RKO (cell line): ENCODE data around the gene PROK1.

Experiments used
- DNase-seq: peaks from one replicate; pipeline ENCODE4 v3.0.0-alpha.2; 2016; ENCODE audit warnings: low spot score

PROK1 gene

DNA sequence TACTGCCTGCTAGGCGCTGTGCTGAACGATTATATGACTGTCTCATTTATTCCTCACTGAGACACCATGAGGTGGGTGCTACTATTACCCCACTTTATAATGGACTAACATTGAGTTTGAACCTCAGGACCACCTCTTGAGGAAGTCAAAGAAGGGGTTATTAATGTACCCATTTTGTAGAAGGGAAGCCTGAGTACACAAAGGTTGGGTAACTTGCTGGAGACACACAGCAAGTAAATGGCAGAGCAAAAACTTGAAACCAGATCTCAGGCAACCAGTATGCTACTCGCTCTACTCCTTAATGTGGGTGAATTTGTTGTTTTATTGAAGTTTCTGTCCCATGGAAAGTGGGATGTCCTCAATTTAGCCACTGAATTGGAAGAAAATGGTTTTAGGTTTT lies 37.9 kb downstream of the PROK1 start:
- DNase-seq: no peak

GRCh38 chr1:110489406-110489805 lies 38.5 kb downstream of the PROK1 start:
- DNase-seq: no peak

DNA sequence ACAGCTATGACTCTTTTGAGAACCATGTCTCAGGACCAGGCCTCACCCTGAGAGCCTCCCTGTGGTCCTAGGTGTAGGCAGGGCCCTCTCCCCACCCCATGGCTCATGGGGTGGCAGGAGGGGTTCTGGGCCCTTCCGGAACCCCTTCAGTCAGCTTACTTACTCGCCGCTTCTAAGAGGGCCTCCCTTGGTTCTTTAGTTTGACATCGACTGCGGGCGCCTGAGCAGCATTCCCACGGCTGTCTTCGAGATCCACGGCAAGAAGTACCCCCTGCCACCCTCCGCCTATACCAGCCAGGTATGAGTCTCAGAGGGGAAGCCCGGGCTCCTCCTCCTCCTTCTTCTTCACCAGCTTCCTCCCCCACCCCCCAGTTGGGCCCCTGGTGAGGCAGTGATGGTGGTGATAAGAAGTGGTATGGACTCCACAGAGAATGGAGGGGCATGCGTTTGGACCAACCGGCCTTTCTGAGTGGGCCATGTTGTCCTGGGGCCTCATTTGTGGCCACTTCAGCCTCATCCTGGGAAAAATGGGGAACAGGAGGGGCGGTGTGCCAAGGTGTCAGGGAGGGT lies 39.1 kb downstream of the PROK1 start:
- no peak for DNase-seq

- no peak for DNase-seq
Measured at GRCh38 chr1:110490791-110491451, 40.0 kb downstream of the PROK1 start.

DNA sequence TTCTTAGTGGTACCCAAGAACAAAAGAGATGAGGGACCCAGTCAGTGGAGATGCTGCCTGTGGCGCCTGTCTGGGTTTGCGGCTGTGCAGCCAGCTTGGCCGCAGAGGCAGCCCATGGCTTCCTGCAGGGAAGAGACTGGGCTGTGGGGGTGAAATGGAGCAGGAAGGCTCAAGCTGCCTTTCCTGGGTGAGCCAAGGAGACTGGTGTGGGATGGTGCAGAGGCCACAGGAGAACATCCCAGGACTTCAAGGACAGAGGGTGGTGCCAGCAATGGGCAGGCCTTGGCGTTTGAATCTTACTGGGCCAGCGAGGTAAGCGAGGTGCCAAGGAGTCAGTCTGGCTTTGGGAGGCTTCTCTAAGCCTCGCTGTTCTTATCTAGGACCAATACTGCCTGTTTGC lies 41.6 kb downstream of the PROK1 start:
- no peak for DNase-seq

- no peak for DNase-seq
Measured at GRCh38 chr1:110493059-110493699, 42.2 kb downstream of the PROK1 start.

DNA sequence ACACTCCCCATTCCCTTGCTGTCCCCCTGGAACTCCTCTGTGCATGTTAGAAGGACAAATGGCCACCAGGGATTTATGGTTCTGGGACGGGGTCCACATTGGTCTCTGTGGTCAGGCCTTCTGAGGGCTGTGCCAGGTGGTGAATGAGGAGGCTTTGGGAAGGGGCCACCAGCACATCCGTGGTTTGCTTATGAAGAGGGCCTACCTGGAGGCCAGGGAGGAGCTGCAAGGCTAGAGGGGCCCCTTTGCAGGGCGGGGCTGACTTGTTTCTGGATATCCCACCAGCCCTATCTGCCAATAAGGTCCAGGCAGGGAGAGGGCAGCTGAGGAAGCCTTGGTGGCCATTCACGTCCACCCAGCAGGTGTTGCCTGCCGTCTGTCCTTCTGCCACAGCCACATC lies 43.1 kb downstream of the PROK1 start:
- DNase-seq: no peak

- DNase-seq: no peak
Measured at GRCh38 chr1:110494522-110495406, 43.8 kb downstream of the PROK1 start.

DNA sequence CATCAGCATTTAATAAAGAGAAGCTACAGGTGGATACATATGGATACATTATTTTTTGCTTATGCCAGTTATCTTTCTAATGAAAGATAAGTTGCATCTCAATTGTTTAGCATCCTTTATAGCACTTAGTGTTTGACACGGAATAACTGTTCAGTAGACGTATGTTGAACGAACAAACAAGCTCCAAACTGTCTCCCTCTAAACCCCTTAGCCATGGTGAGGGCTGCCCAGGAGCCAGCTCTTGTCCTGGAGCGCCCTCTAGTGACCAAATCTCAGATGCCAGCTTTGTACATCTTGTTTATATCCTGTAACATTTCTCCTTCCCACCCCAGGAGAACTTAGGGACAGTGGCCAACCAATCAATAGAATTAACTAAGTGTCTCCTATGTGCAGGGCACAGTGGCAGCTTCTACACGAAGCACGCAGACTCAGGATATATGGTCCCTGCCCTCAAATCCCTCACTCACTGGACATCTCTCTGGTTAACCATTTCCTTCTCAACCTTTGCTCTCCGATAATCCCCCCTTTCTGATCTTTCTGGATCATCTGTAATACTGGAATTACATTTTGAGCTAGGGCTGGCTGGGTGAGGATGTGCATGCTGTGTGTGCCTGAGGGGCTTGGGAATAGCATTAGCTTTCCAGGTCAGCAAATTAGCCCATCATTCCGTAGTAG lies 45.1 kb downstream of the PROK1 start:
- peak; percentile 69 for DNase-seq

- DNase-seq: no peak
Measured at GRCh38 chr1:110498270-110498669, 47.3 kb downstream of the PROK1 start.

GRCh38 chr1:110501488-110502132 lies 50.7 kb downstream of the PROK1 start:
- DNase-seq: no peak

DNA sequence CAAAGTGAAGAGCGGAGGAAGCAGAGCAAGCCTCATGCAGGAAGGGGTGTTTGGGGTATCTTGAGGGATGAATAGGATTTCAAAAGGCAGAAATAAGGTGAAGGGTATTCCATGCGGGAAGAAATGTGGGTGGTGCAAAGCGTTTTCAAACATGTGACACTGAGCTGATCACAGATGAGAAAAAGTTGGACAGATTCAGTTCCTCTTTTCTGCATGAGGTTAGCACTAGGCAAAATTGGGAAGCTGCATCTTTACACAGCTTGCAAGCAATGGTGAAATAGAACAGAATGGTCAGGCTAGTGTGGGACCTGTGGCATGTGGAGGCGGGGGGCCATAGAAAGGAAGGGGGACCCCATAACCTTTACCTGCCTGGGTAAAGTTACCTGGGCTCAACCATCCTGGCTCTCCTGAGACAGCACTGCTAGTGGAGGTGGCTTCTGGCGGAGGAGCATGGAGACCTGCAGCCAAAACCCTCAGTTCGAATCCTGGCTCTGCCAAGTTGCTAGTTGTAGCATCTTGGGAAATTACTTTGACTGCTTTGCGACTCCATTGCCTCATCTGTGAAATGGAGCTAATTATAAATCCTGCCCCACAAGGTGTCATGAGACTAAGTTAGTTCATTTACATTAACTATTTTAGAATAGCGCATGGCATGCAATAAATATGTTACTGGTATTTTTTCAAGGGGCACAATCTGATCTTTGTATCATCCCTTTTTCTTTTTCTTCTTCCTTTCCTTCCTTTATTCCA lies 51.6 kb downstream of the PROK1 start:
- DNase-seq: no peak

GRCh38 chr1:110503471-110503870 lies 52.5 kb downstream of the PROK1 start:
- DNase-seq: no peak

- DNase-seq: no peak
Measured at GRCh38 chr1:110504226-110504625, 53.3 kb downstream of the PROK1 start.

DNA sequence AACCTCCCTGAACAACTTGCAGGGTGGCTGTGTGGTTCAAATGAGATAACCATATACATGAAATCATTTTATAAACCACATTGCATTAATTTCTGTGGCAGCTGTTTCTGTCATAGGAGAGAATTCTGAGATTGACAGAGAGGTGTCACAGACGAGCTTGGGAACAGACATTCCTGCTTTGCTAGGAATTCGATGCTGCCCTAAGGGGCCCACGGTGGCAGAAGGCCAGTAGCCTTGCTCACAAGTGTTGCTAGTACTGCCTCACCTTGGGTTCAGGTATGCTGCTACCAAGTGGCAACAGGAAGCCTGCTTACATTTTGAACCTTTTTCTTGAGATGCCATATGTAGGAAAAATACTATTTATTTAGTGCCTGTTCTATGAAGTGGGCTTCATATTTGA lies 54.6 kb downstream of the PROK1 start:
- DNase-seq: no peak

DNA sequence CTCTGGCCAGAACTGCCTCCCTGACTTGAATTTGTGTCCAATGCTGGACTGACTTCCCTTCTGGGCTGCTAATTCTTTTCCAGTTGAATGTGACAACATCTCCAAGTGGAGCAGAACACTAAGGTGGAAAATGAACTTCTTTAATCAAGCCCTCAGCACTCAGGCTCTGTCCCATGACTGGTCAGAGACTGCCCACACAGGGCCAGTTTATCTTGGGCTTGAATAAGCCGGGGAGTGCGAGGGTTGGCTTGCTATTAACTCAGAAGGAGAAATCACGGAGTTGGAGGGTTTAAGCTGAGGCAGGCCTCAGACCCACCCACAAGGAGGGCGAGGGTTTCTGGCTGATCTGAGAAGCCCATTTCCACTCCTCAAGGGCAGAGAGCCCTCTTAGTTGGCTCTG lies 55.6 kb downstream of the PROK1 start:
- DNase-seq: no peak
